HepG2 (cell line): ENCODE measurements around the gene SF3B6. TPM values are rescaled to one million over a fixed set of nuclear protein-coding genes. Genes with fewer than 3 reads are reported as not detected.

Source experiments
- AGO2 ChIP-seq: fragments of 200-400 bp; formaldehyde crosslinking; optimal IDR thresholded peaks from 2 replicates; pipeline ENCODE3; 2017; ENCODE audit warnings: mild to moderate bottlenecking, low read depth, low read length, moderate library complexity
- HNF4G ChIP-seq, 2 experiments: sonication (generic) in 1 of 2; formaldehyde crosslinking in 1 of 2; IDR thresholded peaks; 2 replicates each; pipeline versions ENCODE4 v1.4.0 to v1.6.1; 2011 to 2020; ENCODE audit warnings: borderline replicate concordance in 2 of 2, low read depth in 2 of 2, mild to moderate bottlenecking in 2 of 2, low read length in 1 of 2, missing genetic modification reagents in 1 of 2, moderate library complexity in 1 of 2
- MTF2 ChIP-seq: sonication (generic); formaldehyde crosslinking; IDR thresholded peaks from 2 replicates; pipeline ENCODE4 v1.5.0; 2020; ENCODE audit warnings: missing genetic modification reagents, borderline replicate concordance
- MXI1 ChIP-seq: IDR thresholded peaks from 3 replicates; pipeline ENCODE4 v1.6.1; 2012; ENCODE audit warnings: low read depth, low read length, inconsistent platforms, borderline replicate concordance
- NCOA2 ChIP-seq: sonication (generic); formaldehyde crosslinking; IDR thresholded peaks from 2 replicates; pipeline ENCODE4 v1.8.0; 2022; ENCODE audit warnings: inconsistent platforms
- NKX3-1 ChIP-seq: sonication (generic); formaldehyde crosslinking; IDR thresholded peaks from 2 replicates; pipeline ENCODE4 v1.5.0; 2020; ENCODE audit warnings: missing genetic modification reagents
- NR3C1 ChIP-seq: sonication (generic); formaldehyde crosslinking; IDR thresholded peaks from 2 replicates; pipeline ENCODE4 v1.4.0; 2020; ENCODE audit warnings: missing genetic modification reagents
- RAD21 ChIP-seq: fragments of 450-650 bp; formaldehyde crosslinking; IDR thresholded peaks from 2 replicates; pipeline ENCODE4 v1.5.0; 2020; ENCODE audit warnings: mild to moderate bottlenecking
- RAD51 ChIP-seq: fragments of 450-650 bp; IDR thresholded peaks from 2 replicates; pipeline ENCODE4 v1.6.1; 2016; ENCODE audit warnings: borderline replicate concordance
- SALL1 ChIP-seq: sonication (generic); formaldehyde crosslinking; IDR thresholded peaks from 2 replicates; pipeline ENCODE4 v1.8.0; 2022; ENCODE audit warnings: mild to moderate bottlenecking, missing genetic modification reagents
- SP4 ChIP-seq: sonication (generic); formaldehyde crosslinking; IDR thresholded peaks from 2 replicates; pipeline ENCODE4 v1.8.1; 2023; ENCODE audit warnings: mild to moderate bottlenecking, missing genetic modification reagents
- YY1 ChIP-seq: IDR thresholded peaks from 2 replicates; pipeline ENCODE4 v1.6.1; 2011; ENCODE audit warnings: low read length, low read depth, moderate library complexity, mild to moderate bottlenecking; ENCODE audit not compliant: insufficient read depth, insufficient replicate concordance
- ZBTB8A ChIP-seq: sonication (generic); formaldehyde crosslinking; IDR thresholded peaks from 2 replicates; pipeline ENCODE4 v1.4.0; 2020; ENCODE audit warnings: mild to moderate bottlenecking, low read depth, missing genetic modification reagents, borderline replicate concordance
- ZNF33B ChIP-seq: sonication (generic); formaldehyde crosslinking; IDR thresholded peaks from 2 replicates; pipeline ENCODE4 v1.5.1; 2020; ENCODE audit warnings: mild to moderate bottlenecking, missing genetic modification reagents
- ZNF687 ChIP-seq: sonication (generic); formaldehyde crosslinking; IDR thresholded peaks from 2 replicates; pipeline ENCODE4 v1.5.1; 2020; ENCODE audit warnings: mild to moderate bottlenecking, missing genetic modification reagents, moderate library complexity
- ZNF800 ChIP-seq: sonication (generic); formaldehyde crosslinking; IDR thresholded peaks from 2 replicates; pipeline ENCODE4 v1.4.0; 2020; ENCODE audit warnings: missing genetic modification reagents
- ZZZ3 ChIP-seq: sonication (generic); formaldehyde crosslinking; IDR thresholded peaks from 2 replicates; pipeline ENCODE4 v1.4.0; 2020; ENCODE audit warnings: missing genetic modification reagents, mild to moderate bottlenecking, borderline replicate concordance
- polyA plus RNA-seq, 8 experiments: library from polyadenylated mRNA; depleted of rRNA in 3 of 8; stranded (reverse) in 7 of 8; unstranded in 1 of 8; fragments of >200 nt; fragmentation: Illumina TruSeq in 4 of 8; extraction: Trizol in 4 of 8; gene quantifications; 2 replicates each; pipeline versions ENCODE4 v1.2.1 to v1.2.3, GENCODE V29; 2011 to 2016; ENCODE audit warnings: low read depth in 4 of 8, missing spikeins in 1 of 8, mixed read lengths in 1 of 8; ENCODE audit not compliant: insufficient read depth in 1 of 8
- total RNA-seq, 5 experiments: library from RNA; depleted of rRNA; stranded (reverse); fragments of >200 nt; fragmentation: Illumina TruSeq; extraction: Trizol; gene quantifications; 2 replicates each; pipeline ENCODE4 v1.2.3, GENCODE V29; 2016; ENCODE audit warnings: low read depth in 1 of 5
- TF ChIP-seq, protein P1 (sequence below): sonication (generic); formaldehyde crosslinking; IDR thresholded peaks from 2 replicates; pipeline ENCODE4 v1.4.0; 2020; ENCODE audit warnings: missing genetic modification reagents

The SF3B6 gene
- total and polyA plus RNA-seq, 2 of the 13 experiments (the other 11 are each of a cell fraction or from before 2014, with no cell fraction given) = 177 to 182 TPM

GRCh38 chr2:24049485-24050021, 26.6 kb downstream of the SF3B6 start, which contains the start of gene FKBP1B (continued):
- TF ChIP-seq, protein P1, sequence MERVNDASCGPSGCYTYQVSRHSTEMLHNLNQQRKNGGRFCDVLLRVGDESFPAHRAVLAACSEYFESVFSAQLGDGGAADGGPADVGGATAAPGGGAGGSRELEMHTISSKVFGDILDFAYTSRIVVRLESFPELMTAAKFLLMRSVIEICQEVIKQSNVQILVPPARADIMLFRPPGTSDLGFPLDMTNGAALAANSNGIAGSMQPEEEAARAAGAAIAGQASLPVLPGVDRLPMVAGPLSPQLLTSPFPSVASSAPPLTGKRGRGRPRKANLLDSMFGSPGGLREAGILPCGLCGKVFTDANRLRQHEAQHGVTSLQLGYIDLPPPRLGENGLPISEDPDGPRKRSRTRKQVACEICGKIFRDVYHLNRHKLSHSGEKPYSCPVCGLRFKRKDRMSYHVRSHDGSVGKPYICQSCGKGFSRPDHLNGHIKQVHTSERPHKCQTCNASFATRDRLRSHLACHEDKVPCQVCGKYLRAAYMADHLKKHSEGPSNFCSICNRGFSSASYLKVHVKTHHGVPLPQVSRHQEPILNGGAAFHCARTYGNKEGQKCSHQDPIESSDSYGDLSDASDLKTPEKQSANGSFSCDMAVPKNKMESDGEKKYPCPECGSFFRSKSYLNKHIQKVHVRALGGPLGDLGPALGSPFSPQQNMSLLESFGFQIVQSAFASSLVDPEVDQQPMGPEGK (CRISPR knock-in tag) = peak; percentile 89
- TF ChIP-seq MXI1 (0 out of 3 replicates have a peak, but pooled peaks have one; percentile 18), ZNF33B (CRISPR knock-in tag) (no peak), RAD21 (CRISPR knock-in tag) (no peak), YY1 (peak; percentile 60), NR3C1 (CRISPR knock-in tag) (no peak), ZNF687 (CRISPR knock-in tag) (peak; percentile 55), HNF4G (IDR thresholded peaks at IDR 0.05; ENCODE audit: borderline replicate concordance, low read depth, low read length) (no peak), HNF4G (CRISPR knock-in tag; IDR thresholded peaks at IDR 0.05; ENCODE audit: borderline replicate concordance, low read depth) (no peak), MTF2 (CRISPR knock-in tag) (no peak), ZNF800 (CRISPR knock-in tag) (no peak), ZBTB8A (CRISPR knock-in tag) (no peak), SALL1 (CRISPR knock-in tag) (peak; percentile 49; the same call in 1 of the 2 replicates), SP4 (peak; percentile 93), ZZZ3 (CRISPR knock-in tag) (0 out of 2 replicates have a peak, but pooled peaks have one; percentile 40), NCOA2 (CRISPR knock-in tag) (no peak), AGO2 (no peak), RAD51 (no peak), NKX3-1 (CRISPR knock-in tag) (no peak)
